Measurements from ENCODE around the gene EML2.
A peak's percentile ranks its signal among the peaks of the same experiment; 100 is the strongest.

- peak; percentile 16; the same call in 1 of the 2 replicates for TF ChIP-seq CTCF (tag by site-specific recombination; IDR thresholded peaks at IDR 0.05)
- TF ChIP-seq ZNF18 (tag by site-specific recombination; IDR thresholded peaks at IDR 0.05) = no peak
- no peak for TF ChIP-seq PRDM10 (tag by site-specific recombination; IDR thresholded peaks at IDR 0.05)
- no peak for TF ChIP-seq ZNF776 (tag by site-specific recombination; IDR thresholded peaks at IDR 0.05; ENCODE audit: borderline replicate concordance)
- no peak for TF ChIP-seq ZNF792 (tag by site-specific recombination; IDR thresholded peaks at IDR 0.05)
- no peak for TF ChIP-seq ZNF660 (tag by site-specific recombination; IDR thresholded peaks at IDR 0.05)
- TF ChIP-seq MZF1 (tag by site-specific recombination; IDR thresholded peaks at IDR 0.05; ENCODE audit: borderline replicate concordance) = no peak
Measured at GRCh38 chr19:45687599-45687998, 48.4 kb upstream of the EML2 start.
